ENCODE results near the gene FGF12.
A peak's percentile ranks its signal among the peaks of the same experiment; 100 is the strongest.
"Not testable (repeated sequence)": the region's sequence is repeated elsewhere in the genome, so short reads cannot be mapped to it uniquely, and the experiment has no call there.

FGF12 gene

DNA sequence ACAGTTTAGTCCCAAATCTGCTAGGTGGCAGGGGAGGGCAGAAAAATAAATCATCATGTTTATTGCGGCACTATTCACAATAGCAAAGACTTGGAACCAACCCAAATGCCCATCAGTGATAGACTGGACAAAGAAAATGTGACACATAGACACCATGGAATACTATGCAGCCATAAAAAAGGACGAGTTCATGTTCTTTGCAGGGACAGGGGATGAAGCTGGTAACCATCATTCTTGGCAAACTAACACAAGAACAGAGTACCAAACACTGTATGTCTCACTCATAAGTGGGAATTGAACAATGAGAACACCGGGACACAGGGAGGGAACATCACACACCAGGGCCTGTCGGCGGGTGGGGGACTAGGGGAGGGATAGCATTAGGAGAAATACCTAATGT, 150.6 kb downstream of the FGF12 start:
- not testable (repeated sequence) for DNase-seq

DNA sequence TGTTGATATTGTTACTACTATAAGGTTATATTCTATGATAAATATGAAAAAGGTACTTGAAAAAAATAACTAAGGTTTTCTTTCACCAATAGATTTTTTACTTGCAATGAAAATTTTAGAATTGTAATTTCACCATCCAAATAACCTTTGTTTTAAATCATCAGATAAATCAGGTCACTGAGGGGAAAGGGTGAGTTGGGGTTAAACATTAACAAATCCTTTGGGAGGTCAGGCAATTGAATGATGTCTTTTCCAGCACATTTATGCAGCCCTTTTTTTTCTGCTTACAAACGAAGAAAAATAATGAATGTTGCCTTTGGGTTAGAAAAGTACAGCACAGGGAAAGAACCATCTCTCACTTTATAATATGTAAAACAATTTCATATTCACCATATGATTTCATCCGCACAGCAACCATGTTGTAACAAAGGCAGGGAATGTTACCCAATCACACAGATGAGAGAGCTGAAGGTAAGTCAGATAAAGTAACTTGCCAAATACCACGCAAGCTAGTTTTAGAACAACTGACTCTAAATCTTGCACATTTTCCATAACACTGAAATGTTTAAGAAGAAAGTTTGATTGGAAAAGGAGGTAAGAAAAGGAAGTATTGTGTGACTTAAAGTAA, 151.3 kb downstream of the FGF12 start:
- DNase-seq: no peak

DNA sequence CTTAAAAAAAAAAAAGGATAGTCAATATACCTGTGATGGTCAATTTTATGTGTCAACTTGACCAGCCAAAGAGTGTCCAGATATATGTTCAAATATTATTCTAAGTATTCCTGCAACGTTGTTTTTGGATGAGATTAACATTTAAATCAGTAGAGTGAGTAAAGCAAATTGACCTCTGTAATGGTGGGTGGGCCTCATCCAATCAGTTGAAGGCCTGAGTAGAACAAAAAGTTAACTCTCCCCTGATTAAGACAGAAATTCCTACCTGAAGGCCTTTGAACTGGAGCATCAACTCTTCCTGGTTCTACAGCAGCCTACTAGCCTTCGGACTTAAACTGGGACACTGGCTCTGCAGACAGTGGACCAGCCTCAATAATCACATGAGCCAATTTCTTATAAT, 154.1 kb downstream of the FGF12 start:
- no peak for DNase-seq

DNA sequence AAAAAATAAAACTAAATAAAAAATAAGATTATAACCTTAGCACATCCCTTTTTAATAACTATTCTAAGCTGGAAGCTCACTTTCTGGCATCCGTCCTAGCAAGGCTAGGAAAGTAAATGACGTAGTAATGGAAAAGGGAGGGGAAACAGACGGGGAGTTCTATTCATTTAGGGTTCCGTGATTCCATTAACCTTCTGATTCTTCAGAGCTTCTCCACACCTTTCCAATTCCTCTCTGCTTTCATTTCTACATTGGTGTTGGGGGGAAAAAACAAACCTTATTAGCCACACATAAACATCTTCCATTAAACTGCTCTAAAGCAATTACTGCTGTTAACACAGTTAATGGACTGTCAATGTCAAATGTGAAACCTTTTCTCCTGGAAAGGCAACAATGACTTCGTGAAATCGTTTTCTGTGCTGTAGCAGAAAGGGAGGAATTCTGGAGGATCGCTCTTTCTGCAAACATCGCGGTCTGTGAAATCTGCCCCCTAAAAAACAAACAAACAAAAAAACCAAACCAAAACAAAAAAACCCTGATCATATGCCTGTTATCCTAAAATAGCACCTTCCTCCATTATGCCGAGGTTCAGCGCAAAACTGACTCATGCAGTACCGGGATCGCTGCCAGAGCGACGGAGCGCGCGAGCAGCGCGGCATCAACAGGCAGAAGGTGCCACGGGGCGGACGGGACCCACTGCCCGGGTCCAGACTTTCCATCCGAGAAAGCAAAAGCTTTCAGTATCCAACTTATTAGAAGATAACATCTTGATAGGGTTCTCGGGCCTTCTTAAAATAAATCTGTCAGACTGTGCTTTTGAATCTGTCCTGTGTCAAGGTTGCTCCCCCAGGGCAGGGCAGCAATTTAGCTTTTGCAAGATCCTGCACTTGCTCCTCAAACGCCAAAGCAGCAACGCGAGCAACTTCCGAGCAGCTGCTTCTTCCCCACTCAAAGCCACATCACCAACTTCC, 156.2 kb downstream of the FGF12 start:
- no peak for DNase-seq

DNA sequence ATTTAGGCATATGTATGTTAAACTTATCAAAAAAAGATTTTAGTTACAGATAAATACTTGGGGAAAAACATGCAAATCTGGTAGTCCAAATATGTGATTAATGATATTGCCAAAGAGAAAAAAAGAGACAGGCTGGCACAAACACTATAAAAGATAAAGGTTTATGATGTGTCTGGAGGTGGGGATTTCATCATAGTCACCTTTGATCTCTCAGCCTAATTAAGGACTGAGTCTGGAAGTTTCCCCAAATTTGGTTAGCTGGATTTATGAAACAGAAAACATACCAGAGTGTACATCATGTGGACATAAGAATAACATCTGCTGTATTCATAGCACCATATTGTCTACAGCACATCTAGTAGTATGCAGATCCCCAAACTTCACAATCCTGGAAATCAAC, 157.0 kb downstream of the FGF12 start:
- no peak for DNase-seq

DNA sequence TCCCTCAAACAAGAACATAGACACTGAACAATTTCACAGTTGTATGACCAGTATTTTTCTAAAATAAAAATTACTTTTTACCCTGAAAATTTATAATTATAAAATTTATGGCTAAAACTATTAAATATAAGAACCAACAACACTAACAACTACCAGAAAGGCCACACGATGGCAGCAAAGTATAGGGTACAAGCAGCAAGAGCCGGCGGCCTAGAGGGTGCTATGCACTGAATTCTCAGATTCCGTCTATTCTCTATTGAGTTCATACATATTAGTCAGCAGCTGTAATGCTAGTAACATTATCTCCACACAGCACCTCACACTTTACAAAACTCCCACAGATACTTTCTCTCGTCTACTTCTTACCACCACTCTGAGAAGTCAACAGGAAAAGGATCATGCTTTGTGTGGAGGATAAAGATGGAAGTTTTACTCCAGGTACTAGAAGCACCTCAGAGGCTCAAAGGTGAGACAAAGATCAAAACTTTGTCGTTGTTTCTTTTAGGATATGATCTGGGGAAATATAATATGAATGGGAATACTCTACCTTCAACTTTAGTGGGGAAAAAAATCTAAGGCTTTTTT, 160.5 kb downstream of the FGF12 start:
- peak; percentile 67 for DNase-seq

DNA sequence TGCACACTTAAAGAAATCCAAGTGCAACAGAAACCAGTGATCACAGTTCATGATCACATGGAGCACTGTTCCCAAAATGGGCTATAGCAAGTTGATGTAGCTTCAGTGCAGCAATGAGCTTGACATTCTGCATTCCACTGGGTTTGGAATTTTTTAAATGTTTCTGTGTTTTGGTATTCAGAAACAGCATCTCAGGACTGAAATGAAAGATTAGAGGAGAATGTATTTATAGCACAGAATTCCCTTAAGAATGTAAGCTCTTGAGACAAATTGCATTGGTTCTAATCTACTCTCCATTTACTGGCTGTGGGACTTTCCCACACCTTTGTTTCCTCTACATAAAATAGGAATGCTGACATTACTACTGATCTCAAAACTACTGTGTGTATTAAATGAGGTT, 162.7 kb downstream of the FGF12 start:
- DNase-seq: no peak

DNA sequence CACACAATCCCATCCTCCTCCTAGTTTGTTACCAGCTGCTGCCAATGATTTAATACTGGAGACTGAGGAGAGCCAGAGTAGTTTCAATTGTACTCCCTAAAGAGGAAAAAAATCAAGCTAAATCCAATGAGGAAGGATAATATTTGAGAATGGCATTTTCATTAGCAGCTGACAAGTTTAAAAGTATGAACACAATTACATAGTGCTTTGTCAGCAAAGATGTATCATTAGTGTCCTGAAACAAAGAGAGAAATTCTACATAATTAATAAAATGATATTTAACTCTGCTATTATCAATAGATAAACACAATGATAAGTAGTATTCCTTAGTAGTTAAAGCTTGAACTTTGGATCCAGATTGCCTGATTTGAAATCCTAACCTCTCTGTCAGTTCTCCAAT, 163.9 kb downstream of the FGF12 start:
- no peak for DNase-seq

DNA sequence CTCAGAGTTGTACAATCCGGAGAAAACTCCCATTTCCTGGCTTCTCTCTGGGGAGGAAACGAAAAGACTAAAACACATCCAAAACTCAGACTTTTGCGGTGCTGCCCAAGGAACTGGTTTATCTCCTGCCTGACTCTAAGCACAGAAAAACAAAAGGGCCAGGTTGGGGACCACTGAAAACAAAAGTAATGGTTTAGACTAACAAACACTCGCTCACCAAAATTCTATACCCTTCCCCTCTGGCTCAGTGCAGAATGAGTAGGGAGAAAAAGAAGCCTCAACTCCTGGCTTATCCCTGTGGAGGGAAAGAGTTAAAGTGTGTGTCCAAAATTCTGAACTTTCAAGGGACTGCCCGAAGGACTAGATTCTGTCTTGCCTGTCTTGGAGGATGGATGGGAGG, 173.6 kb downstream of the FGF12 start:
- no peak for DNase-seq

DNA sequence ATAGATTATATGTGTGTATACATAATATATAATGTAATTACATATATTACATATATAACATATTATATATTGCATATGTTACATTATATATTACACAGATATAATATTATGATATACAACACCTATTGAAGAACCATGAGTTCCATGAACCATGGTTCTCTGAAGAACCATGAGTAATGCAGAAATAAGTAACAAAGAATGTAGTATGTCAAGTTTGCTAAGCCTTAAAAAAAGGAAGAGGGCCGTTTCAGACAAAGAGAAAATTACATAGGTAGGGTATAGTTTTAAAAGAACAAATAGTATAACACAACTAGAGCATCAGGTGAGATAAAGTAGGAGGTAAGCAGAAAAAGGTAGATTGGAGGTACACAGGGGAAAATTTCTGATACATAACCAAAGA, 177.0 kb downstream of the FGF12 start:
- no peak for DNase-seq

DNA sequence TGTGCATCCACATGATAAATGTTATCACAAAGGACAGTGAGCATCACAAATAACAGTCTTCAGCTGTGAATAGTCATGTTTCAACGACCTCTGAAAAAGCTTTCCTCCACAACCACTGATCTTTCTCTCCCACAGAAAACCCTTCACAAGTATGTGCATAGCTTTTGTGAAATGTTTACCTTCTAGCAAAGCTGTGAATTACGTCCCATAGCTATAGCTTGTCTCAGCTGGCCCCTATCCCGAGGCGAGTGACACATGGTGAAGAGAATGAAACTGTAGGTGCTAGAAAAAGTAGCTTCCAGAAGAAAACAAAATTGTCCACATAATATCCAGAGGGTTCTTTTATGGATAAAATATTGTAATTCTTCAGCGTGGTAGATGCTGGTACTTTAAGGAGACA, 182.0 kb downstream of the FGF12 start:
- DNase-seq: no peak

DNA sequence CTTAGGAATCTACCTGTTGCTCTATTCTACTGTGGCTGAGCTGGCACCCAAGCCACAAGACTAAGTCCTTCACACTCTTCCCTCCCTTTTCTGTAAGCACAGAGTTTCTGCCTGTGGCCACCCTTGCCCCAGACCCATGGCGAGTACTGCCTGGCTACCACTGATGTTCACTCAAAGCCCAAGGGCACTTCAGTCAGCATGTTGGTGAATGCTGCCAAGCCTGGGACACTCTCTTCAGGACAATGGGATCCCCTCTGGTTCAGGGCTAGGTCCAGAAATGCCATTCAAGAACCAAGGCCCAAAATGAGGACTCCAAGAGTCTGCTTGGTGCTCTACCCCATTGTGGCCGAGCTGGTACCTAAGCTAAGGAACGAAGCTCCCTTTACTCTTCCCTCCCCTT, 184.2 kb downstream of the FGF12 start:
- DNase-seq: no peak

DNA sequence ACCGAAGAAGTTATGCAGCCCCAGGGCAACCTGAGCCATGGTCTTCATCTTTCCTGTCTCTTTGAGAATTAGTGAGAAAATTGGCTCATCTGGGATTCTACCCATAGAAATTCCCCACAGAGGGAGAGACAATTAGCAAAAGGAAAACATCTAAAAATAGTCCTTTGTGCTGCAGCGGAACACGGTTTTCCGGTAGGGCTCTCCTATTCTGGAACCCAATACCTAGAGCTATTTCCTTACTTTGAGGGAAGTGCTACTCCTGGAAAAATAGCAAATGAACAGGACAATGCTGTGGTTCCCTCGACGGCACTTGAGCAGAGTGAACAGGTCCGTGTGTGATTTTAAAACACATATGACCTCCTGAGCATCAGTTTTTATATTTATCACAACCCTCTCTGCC, 210.5 kb downstream of the FGF12 start:
- no peak for DNase-seq

DNA sequence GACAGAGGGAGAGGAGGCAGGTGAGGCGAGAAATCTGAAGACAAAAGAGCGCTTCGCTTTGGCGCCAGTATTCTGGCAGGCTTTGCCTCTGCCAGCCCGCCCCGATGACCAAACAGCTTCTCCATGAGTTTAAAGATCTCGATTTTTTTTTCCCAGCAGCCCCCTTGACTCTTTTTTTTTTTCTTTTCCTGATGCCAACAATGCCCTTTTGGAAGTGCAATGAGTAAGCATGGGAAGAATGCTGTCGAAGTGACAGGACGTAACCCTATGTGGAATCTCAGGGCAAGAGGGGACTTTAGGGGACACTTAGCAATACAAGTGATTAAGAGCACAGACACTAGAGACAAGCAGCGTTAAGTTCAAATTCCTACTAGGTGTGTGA, 211.7 kb downstream of the FGF12 start:
- DNase-seq: no peak

DNA sequence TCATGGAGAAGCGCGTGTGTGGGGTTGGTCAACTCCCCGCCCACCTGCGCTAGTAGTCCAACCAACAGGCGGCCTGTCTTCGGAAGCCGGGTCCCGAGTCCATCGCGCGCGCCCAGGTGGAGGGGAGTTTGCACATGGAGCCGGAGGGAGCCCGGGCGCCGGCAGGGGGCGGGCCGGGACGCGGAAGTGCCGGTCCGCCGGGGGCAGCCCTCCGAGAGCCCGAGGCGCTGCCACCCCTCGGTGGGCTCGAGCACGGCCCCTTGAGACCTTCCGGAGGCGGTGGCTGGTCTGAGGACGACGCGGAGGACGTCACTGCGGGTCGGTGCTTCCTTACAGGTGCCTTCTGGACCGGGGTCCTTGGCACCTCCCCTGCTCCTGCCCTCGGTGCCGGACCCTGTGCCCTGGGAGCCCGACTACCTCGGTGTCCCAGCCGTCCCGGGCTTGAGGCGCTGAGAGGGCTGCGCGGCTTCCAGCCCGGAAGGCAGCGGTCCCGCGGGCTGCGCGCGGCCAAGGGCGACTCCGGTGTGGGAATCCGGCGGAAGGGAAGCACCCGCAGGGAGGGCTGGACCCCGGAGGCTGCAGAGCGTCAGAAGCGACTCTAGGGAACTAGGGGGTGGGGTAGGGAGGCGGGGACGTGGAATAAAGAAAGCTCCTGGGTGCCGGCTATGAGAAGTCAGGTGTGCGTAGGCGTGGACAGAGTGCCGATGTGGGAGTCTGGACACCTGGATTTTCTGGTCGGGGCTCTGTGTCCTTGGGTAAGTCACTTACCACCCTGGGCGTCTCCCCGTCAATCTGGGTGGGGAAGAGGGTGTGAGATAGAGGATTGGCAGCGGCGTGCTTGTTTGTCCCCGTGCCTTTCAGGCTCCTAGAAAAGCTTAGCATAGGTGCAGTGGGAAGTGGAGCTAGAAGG, 212.3 kb downstream of the FGF12 start:
- no peak for DNase-seq

DNA sequence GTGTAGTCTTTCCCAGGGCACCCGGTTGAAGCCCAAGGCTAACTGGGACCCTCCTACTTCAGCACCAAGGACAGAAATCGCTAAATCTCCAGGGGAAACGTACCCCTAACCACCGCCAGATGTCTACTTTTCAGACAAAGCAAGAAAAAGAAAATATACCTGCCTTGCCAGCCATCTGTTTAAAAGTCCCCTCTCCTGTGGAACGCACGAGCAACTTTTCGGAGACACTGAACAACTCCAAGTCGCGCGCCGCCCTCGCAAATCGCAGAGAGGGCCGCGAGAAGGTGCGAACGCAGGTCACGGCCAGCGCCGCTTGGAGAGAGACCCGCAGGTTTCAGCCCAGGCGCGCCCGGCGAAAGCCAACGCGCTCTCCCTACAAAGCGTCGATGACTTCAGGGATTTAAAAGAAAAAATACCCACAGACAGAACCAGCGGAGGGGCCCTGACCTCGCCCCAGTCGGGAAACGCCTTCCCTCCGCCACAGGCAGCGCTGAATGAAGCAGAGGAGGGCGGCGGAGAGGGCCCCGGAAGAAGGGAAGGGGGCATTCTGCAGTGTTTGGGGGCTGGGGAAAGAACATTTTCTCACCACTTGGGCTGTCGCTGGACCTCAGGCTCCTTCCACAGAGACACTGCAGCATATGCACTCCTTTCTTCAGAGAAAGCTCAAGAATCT, 213.1 kb downstream of the FGF12 start:
- no peak for DNase-seq

DNA sequence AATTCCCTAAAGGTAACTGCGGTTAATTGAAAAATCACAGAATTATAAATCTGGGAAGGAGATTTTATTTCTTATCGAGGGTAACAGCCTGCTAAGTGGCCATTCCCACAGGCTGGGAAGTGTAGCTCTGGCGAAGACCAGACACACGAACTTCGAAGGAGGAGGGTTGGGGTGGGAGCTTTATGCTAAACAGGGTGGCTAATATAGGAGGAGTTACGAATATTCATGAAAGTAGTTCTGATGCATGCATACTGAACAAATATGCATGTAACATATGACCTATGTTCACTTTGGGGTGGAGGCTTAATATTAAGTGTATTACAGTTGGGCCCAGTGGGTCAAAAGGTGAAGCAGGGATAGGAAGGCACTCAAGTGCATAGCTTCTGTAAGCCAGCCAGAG, 221.6 kb downstream of the FGF12 start:
- DNase-seq: no peak

DNA sequence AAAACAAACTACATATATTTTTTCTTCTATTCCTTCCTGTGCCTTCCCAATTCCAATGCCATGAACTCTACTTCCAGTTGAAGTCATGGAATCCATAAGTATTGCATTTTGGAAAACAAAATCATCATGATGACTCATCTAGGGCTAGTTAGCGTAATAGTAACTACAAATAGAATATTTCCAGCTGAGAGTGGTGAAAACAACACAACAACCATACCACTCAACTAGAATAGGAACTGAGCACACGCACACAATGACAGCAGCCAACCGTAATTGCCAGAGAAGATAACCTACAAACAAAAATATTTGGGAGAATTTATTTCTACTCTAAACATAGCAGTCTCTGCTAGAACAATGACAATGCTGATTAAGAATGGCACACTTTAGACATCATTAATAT, 225.9 kb downstream of the FGF12 start:
- no peak for DNase-seq

DNA sequence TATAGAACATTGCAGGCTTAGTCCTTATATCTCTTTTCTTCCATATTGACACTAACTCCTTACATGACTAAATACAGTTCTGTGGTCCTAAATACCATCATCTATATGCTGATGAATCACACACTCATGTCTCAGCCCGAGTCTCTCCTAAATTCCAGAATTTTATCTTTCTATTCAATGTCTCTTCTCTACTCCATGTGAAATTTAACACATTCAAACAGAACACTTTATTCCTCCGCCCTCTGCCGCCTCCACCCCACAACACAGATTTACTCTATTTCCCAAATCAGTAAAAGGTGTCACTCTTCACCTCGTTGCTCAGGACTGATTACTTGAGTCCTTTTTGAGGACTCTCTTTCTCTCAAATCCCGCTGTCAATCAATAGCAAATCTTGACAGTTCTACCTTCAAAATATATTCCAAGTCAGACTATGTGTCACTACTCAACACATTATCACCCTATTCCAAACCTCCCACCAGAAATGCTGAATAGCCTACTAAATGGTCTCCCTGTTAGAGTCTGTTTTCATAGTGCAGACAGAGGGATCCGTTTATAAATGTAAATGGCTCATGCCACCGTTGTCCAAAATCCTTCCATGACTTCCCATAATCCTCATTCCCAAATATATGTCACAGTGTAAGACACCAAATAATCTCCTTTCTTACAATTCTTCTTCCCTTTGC, 230.3 kb downstream of the FGF12 start:
- DNase-seq: no peak

DNA sequence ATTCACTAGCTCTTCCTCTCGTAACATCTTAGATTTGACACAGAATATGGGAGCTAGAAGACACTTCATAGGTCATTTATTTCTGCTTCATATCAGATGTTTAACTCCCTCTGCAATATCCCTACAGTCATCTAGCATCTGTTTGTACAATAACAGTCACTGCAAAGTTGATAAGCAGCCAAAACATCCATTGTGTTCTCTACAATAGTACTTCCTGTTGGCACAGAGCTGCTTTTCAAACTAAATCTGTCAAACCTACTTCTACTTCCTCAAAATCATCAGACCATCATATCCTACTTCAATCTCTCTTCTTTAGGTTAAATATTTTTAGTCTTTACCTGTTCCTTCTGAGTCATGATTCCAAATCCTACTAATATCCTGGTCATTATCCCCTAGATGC, 233.2 kb downstream of the FGF12 start:
- DNase-seq: no peak

DNA sequence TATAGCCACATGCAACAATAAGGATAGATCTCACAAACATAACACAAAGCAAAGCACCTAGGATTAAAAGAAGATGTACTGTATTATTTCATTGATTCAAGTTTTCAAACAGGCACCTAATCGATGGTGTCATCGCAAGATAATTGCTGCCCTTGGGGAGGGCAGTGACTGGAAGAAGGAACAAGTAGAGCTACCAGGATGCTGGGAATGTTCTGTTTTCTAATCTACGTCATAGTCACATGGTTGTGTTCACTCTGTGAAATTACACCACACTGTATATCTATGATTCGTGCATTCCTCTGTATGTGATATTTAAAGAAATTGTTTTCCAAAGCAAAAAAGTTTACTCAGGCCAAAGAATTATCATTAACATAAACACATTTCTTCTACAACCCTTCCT, 236.6 kb downstream of the FGF12 start:
- no peak for DNase-seq

DNA sequence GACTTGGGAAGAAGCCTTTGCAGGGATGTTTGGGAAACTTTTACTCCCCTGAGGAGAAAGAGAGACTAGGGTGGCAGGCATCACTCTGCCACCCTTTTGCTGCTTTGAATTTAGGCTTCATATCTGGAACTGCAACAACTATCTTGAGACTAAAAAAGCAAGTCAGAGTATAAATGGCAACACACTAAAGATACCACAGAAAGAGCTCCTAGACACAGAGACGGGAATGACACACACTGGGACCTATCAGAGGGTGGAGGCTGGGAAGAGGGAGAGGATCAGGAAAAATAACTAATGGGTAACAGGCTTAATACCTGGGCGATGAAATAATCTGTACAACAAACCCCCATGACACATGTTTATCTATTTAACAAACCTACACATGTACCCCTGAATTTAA, 237.8 kb downstream of the FGF12 start:
- no peak for DNase-seq

All from activated CD4-positive, alpha-beta T cell treated with anti-CD3 and anti-CD28 coated beads, Interleukin-2, amount 50 U/mL, for 16 hours (primary cell).